HG03520 (cell line): ENCODE data around the gene MAP2K5.

ENCODE experiments used
- ATAC-seq: cut with Tn5 transposase; IDR thresholded peaks from one replicate; pipeline ENCODE4 v1.9.1; 2021; ENCODE audit warnings: mild to moderate bottlenecking, moderate library complexity; ENCODE audit not compliant: unreplicated experiment

The MAP2K5 gene

GRCh38 chr15:67820992-67821783, 278.7 kb downstream of the MAP2K5 start:
- no peak for ATAC-seq

GRCh38 chr15:67821784-67822440, 279.4 kb downstream of the MAP2K5 start:
- no peak for ATAC-seq

- ATAC-seq = no peak
Measured at GRCh38 chr15:67822537-67823313, 280.2 kb downstream of the MAP2K5 start.

- ATAC-seq = no peak
Measured at GRCh38 chr15:67823314-67824196, 281.1 kb downstream of the MAP2K5 start.

GRCh38 chr15:67824197-67824968, 281.9 kb downstream of the MAP2K5 start:
- no peak for ATAC-seq

GRCh38 chr15:67824976-67825880, 282.7 kb downstream of the MAP2K5 start, which contains the start of gene SKOR1:
Gene SKOR1 (plus strand): TSS chr15:67825509. CDS start chr15:67825603, 94 bp downstream.
- ATAC-seq = no peak

- ATAC-seq = no peak
Measured at GRCh38 chr15:67825881-67826716, 283.6 kb downstream of the MAP2K5 start.

- ATAC-seq = no peak
Measured at GRCh38 chr15:67826717-67827561, 284.4 kb downstream of the MAP2K5 start.

GRCh38 chr15:67827562-67828277, 285.2 kb downstream of the MAP2K5 start:
- ATAC-seq = no peak

- ATAC-seq = no peak
Measured at GRCh38 chr15:67828278-67828968, 285.9 kb downstream of the MAP2K5 start.

GRCh38 chr15:67828969-67829646, 286.6 kb downstream of the MAP2K5 start:
- no peak for ATAC-seq

- ATAC-seq = no peak
Measured at GRCh38 chr15:67829647-67830504, 287.4 kb downstream of the MAP2K5 start.

- no peak for ATAC-seq
Measured at GRCh38 chr15:67831363-67831762, 288.9 kb downstream of the MAP2K5 start.

- ATAC-seq = no peak
Measured at GRCh38 chr15:67832031-67832551, 289.6 kb downstream of the MAP2K5 start.
